Measurements from ENCODE around the gene APOL3.
"Not testable (repeated sequence)": the region's sequence is repeated elsewhere in the genome, so short reads cannot be mapped to it uniquely, and the experiment has no call there.

DNA sequence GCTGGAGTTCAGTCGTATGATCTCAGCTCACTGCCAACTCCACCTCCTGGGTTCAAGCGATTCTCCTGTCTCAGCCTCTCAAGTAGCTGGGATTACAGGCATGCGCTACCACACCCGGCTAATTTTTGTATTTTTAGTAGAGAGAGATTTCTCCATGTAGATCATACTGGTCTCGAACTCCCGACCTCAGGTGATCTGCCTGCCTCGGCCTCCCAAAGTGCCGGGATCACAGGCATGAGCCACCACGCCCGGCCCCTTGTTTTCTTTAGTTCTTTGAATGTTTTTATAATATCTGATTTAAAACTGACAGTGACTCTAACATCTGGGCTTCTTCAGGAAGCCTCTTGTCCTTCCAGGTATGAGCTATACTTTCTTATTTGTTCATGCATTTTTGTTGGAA is 61.0 kb downstream of the APOL3 start:
- TF ChIP-seq, protein P1, sequence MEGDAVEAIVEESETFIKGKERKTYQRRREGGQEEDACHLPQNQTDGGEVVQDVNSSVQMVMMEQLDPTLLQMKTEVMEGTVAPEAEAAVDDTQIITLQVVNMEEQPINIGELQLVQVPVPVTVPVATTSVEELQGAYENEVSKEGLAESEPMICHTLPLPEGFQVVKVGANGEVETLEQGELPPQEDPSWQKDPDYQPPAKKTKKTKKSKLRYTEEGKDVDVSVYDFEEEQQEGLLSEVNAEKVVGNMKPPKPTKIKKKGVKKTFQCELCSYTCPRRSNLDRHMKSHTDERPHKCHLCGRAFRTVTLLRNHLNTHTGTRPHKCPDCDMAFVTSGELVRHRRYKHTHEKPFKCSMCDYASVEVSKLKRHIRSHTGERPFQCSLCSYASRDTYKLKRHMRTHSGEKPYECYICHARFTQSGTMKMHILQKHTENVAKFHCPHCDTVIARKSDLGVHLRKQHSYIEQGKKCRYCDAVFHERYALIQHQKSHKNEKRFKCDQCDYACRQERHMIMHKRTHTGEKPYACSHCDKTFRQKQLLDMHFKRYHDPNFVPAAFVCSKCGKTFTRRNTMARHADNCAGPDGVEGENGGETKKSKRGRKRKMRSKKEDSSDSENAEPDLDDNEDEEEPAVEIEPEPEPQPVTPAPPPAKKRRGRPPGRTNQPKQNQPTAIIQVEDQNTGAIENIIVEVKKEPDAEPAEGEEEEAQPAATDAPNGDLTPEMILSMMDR (IDR thresholded peaks at IDR 0.05): not testable (repeated sequence)
- not testable (repeated sequence) for TF ChIP-seq FOSL2 (IDR thresholded peaks at IDR 0.05; ENCODE audit: borderline replicate concordance, low read depth); EP300 (IDR thresholded peaks at IDR 0.05; ENCODE audit: borderline replicate concordance in 1 of 2, low read depth in 1 of 2, low read length in 1 of 2); MAX (IDR thresholded peaks at IDR 0.05; ENCODE audit: low read depth); TAF1 (IDR thresholded peaks at IDR 0.05; ENCODE audit: borderline replicate concordance, low read depth, low read length); YY1 (IDR thresholded peaks at IDR 0.05; ENCODE audit: low read depth)

Data from SK-N-SH (cell line).